Mucosa of descending colon (tissue), 3 donors: ENCODE data around the gene CRADD. TPM values are rescaled to one million over a fixed set of nuclear protein-coding genes. Genes with fewer than 3 reads are reported as not detected.

Experiments used
- ATAC-seq: fragments of 200-7000 bp; cut with Tn5 transposase; one replicate; pipeline ENCODE4 v1.9.1; 2020; ENCODE audit warnings: mild to moderate bottlenecking, moderate library complexity
- DNase-seq, 3 donors: peaks; one replicate each; pipeline ENCODE4 v3.0.0-alpha.2; 2020
- H3K36me3 ChIP-seq: fragments of 200-600 bp; one replicate; pipeline ENCODE4 v1.8.0; 2021; ENCODE audit warnings: low read depth, mild to moderate bottlenecking
- H3K4me1 ChIP-seq: fragments of 200-600 bp; one replicate; pipeline ENCODE4 v1.8.0; 2021; ENCODE audit warnings: low read depth, mild to moderate bottlenecking
- H3K4me3 ChIP-seq: fragments of 200-600 bp; one replicate; pipeline ENCODE4 v1.8.0; 2021; ENCODE audit warnings: mild to moderate bottlenecking
- H3K9me3 ChIP-seq: fragments of 200-600 bp; one replicate; pipeline ENCODE4 v1.8.0; 2021; ENCODE audit warnings: mild to moderate bottlenecking
- intact Hi-C, 2 donors: fragments of 100-400 bp; cut with DNase I in 1 of 2; cut with micrococcal nuclease in 1 of 2; formaldehyde crosslinking; loops; one replicate each; pipeline versions ENCODE4 v1.11.0 to v1.11.1; 2022; cut with DNase I, micrococcal nuclease
- total RNA-seq, 3 donors: library from RNA; stranded (reverse); fragmentation: NEBNext Ultra II Directional in 2 of 3; extraction: Animal tissue kit (Norgen Biotek cat#: 25700) in 2 of 3; gene quantifications; one replicate each; pipeline versions ENCODE4 v1.2.1 to v1.2.4, GENCODE V29; 2021 to 2023
- TF ChIP-seq, protein P1 (sequence below): fragments of 200-600 bp; IDR thresholded peaks from one replicate; pipeline ENCODE4 v1.8.0; 2022; ENCODE audit warnings: antibody characterized with exemption, mild to moderate bottlenecking
- donor health status: DM: no; HTN: no; CAD: no; lungs with moderate emphysema.
- donor health status: DM: no; HTN: no; CAD: no.
- donor health status: DM: no; HTN: yes; CAD: no.

CRADD gene
- total RNA-seq, 3 donors from 2014 or later: 18.4 to 27.9 (median 22.7) TPM

DNA sequence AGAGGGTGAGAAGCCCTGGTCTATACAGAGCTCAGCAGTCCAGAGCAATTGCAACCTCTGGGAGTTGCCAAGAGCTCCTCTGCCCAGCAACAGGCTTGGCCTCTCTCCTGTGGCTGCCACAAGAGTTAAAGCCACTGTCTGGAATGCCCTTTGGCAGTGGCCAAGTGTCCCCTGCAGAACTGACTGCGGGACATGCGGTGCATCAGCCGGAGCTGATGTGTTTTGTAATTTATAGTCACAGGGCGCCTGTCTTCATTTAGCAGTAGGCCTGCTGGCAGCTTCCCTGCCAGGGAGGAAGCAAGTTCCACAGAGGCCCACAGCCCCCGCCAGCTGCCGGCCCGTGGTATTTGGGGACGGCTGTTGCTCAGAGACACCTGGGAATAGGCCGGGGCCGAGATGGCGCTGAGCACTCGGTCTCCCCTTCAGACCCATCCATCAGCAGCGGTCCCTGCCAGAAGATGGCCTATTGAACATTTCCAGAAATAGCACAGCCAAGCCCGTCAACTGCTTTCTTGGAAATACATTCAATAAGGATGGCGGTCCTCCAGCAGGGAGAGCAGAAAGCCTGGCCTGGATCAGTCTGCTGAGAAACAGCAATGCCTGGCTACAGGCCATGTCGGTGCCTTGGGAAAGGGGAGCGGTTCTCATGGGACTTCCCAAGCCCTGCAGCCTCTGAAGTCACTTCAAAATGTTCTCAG is 217.4 kb downstream of the CRADD start:
- Histone ChIP-seq H3K4me3 (no peak overlapping the region), H3K4me1 (peaks cover 10% of the 10 kb centered on the region), H3K36me3 (no peaks in the 10 kb centered on the region), H3K9me3 (no peaks in the 10 kb centered on the region)
- intact Hi-C loops: loop anchor here in 1 of 2 donors (10.0 kb wide), 1 partner anchor 220 kb away; the partner anchor contains the start of gene CRADD
- ATAC-seq: peak; percentile 15
- TF ChIP-seq, protein P1, sequence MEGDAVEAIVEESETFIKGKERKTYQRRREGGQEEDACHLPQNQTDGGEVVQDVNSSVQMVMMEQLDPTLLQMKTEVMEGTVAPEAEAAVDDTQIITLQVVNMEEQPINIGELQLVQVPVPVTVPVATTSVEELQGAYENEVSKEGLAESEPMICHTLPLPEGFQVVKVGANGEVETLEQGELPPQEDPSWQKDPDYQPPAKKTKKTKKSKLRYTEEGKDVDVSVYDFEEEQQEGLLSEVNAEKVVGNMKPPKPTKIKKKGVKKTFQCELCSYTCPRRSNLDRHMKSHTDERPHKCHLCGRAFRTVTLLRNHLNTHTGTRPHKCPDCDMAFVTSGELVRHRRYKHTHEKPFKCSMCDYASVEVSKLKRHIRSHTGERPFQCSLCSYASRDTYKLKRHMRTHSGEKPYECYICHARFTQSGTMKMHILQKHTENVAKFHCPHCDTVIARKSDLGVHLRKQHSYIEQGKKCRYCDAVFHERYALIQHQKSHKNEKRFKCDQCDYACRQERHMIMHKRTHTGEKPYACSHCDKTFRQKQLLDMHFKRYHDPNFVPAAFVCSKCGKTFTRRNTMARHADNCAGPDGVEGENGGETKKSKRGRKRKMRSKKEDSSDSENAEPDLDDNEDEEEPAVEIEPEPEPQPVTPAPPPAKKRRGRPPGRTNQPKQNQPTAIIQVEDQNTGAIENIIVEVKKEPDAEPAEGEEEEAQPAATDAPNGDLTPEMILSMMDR: no peak
- peak; percentile 51 to 65 (median 59) for DNase-seq

DNA sequence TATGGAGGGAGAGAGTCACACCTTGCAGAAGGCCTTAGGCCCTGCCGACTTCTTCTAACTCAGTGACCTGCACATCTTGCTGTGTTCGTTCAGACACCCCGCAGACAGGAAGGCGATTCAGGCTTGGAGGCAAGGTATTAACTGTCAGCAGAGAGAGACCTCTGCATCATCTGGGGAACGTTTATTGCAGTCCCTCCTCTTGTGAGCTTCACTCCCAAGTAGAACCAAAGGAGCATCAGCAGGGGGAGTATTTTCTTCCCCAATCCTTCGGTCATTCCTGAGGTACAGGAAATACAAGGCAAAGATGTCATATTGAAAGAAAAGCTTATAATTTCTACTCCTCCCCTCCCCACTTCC is 217.9 kb downstream of the CRADD start:
- no peaks in the 10 kb centered on the region for H3K9me3 ChIP-seq
- H3K4me1 ChIP-seq: peaks cover 12% of the 10 kb centered on the region
- intact Hi-C loops: loop anchor here in 1 of 2 donors (10.0 kb wide), 1 partner anchor 220 kb away; the partner anchor contains the start of gene CRADD
- ATAC-seq (no peak), DNase-seq (no peak)
- H3K4me3 ChIP-seq: no peak overlapping the region
- no peaks in the 10 kb centered on the region for H3K36me3 ChIP-seq
- TF ChIP-seq, protein P1: no peak

DNA sequence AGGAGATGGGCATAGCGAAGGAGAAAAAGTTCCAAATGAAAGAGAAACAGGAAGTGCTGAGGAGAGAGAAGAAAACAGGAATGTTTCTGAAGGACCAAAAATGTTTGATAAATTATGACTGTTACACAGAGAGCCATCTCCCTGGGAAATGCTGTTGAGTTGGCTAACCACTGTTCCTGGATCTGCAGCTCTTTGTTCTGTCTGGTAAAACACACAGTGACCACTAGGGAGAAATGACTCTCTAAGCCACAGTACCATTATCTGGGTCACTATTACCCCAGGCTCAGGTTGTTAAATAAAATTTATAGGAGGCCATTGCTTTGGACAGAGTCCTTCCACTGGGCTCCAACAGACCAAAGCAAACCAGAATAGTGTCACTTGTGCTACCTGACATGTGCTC is 219.3 kb downstream of the CRADD start:
- no peak for DNase-seq
- ATAC-seq: no peak
- TF ChIP-seq, protein P1: no peak
- no peaks in the 10 kb centered on the region for H3K9me3 ChIP-seq
- no peaks in the 10 kb centered on the region for H3K36me3 ChIP-seq
- H3K4me1 ChIP-seq: peaks cover 12% of the 10 kb centered on the region
- no peak overlapping the region for H3K4me3 ChIP-seq
- intact Hi-C loops: loop anchor here in 1 of 2 donors (10.0 kb wide), 1 partner anchor 222 kb away; the partner anchor contains the start of gene CRADD

DNA sequence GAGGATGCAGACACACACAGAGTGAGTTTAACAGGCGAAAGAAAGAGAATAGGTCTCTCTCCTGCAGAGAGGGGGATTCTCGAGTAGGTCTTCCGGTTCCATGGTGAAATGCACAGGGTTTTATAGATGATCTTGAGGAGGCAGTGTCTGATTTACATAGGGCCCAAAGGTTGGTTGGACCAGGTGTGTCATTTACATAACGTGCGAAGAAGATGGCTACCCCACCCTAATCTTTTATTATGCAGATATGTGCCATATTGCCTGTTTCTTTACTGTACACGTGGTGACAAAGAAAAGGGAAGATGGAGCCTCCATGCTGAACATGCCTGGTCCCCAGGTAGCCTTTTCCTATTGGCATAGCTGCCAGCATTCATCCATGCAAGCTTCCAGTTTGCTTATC is 219.8 kb downstream of the CRADD start:
- H3K9me3 ChIP-seq: no peaks in the 10 kb centered on the region
- ATAC-seq (peak; percentile 65), DNase-seq (no peak)
- intact Hi-C loops: loop anchor here in 1 of 2 donors (10.0 kb wide), 1 partner anchor 222 kb away; the partner anchor contains the start of gene CRADD
- H3K4me3 ChIP-seq: no peak overlapping the region
- H3K36me3 ChIP-seq: no peaks in the 10 kb centered on the region
- TF ChIP-seq, protein P1: no peak
- H3K4me1 ChIP-seq: peaks cover 12% of the 10 kb centered on the region

DNA sequence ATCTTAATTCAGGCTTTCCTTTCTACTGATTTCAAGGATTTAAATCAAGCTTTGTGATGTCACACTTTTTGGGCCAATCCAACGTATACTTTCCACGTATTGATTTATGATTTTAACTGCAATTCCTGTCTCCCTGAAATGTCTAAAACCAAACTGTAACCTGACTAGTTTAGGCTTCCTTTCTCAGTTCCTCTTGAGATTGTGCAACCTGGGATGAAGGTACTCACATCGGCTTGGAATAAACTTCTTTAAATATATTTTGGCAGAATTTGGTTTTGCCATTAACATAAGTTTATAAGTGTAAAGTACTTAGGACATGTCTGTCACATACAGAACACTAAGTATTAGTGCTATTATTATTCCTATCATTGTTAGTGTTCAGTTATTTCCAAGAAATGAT is 224.6 kb downstream of the CRADD start:
- DNase-seq (no peak), ATAC-seq (no peak)
- TF ChIP-seq, protein P1: no peak
- Histone ChIP-seq H3K36me3 (no peaks in the 10 kb centered on the region), H3K4me3 (no peak overlapping the region), H3K9me3 (no peaks in the 10 kb centered on the region), H3K4me1 (peaks cover 9% of the 10 kb centered on the region)
- intact Hi-C loops: no loop called here
